GM06990 (cell line): ENCODE data around the gene LIMD2.

Experiments used
- DNase-seq: peaks from one replicate; pipeline ENCODE4 v3.0.0-alpha.2; 2011; ENCODE audit not compliant: insufficient read length; ENCODE audit errors: extremely low read depth
- H3K27me3 ChIP-seq: replicated peaks from 2 replicates; pipeline ENCODE4 v1.6.0; 2011; ENCODE audit warnings: low read length; ENCODE audit not compliant: control insufficient read depth, insufficient read depth
- H3K36me3 ChIP-seq: 2 replicates; pipeline ENCODE4 v1.5.1; 2011; ENCODE audit warnings: low read length; ENCODE audit not compliant: control insufficient read depth, insufficient read depth
- H3K4me3 ChIP-seq: replicated peaks from 2 replicates; pipeline ENCODE4 v1.5.1; 2011; ENCODE audit warnings: low read depth, mild to moderate bottlenecking, control low read depth, low read length
- TF ChIP-seq, protein P1 (sequence below): IDR thresholded peaks from 2 replicates; pipeline ENCODE4 v1.5.1; 2011; ENCODE audit warnings: low read length, control low read depth, mild to moderate bottlenecking, inconsistent platforms; ENCODE audit not compliant: insufficient read depth, poor library complexity, severe bottlenecking

The LIMD2 gene

DNA sequence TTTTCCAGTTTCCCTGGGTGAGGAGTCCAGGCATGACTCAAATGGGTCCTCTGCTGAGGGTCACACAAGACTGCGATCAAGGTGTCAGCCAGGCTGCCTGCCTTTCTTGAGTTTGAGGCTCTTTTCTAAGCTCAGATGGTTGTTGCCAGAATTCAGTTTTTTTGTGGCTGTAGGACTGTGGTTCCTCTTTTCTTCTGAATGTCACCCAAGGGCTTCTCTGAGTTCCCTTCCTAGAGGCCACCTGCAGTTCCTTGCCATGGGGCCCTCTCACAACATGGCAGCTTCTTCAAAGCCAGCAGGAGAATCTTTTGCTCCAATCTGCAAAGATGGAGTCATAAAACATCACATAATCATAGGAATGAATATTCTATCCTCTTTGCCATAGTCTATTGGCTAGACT lies 17.5 kb downstream of the LIMD2 start:
- no peak for DNase-seq

DNA sequence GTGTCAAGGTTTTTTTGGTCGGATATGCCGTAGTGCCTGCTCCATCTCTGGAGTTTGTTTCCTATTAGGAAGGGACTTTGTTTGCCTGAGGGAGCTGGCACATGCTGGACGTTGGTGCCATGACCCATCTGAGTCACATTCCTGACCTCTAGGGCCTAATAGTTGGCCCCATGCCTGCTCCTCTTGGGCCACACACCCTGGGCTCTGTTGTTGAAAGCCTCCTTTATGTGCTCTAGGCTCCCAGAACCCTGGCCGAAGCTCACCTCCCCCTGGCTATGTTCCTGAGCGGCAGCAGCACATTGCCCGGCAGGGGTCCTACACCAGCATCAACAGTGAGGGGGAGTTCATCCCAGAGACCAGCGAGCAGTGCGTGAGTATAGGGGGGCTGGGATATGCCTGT lies 18.4 kb downstream of the LIMD2 start:
- DNase-seq, result no peak
- Histone ChIP-seq H3K27me3 (no peaks in the 10 kb centered on the region), H3K36me3 (peaks cover 12% of the 10 kb centered on the region), H3K4me3 (no peak overlapping the region)
- TF ChIP-seq, protein P1, sequence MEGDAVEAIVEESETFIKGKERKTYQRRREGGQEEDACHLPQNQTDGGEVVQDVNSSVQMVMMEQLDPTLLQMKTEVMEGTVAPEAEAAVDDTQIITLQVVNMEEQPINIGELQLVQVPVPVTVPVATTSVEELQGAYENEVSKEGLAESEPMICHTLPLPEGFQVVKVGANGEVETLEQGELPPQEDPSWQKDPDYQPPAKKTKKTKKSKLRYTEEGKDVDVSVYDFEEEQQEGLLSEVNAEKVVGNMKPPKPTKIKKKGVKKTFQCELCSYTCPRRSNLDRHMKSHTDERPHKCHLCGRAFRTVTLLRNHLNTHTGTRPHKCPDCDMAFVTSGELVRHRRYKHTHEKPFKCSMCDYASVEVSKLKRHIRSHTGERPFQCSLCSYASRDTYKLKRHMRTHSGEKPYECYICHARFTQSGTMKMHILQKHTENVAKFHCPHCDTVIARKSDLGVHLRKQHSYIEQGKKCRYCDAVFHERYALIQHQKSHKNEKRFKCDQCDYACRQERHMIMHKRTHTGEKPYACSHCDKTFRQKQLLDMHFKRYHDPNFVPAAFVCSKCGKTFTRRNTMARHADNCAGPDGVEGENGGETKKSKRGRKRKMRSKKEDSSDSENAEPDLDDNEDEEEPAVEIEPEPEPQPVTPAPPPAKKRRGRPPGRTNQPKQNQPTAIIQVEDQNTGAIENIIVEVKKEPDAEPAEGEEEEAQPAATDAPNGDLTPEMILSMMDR, result no peak

More for the DNA sequence above, 17.5 kb downstream of the LIMD2 start:
- no peaks in the 10 kb centered on the region for H3K27me3 ChIP-seq
- H3K4me3 ChIP-seq, result no peak overlapping the region
- H3K36me3 ChIP-seq, result peaks cover 12% of the 10 kb centered on the region
- TF ChIP-seq, protein P1, result no peak

DNA sequence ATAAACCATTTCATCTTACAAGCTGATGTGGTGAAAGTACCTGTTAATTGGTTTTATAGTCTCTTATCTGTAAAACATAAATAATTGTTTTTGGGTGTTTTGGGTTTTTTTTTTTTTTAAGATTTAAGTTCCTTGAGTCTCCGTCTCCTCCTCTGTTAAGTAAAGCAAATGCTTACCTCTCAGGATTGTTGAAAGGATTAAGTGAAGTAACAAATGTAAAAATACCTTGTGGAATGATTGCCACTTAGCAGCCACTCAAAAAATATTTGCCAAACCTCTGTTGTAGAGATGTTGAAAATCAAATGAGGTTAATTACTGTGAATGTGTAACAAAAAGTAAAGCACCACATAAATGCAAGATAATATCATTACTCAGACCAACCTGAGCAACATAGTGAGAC lies 19.2 kb downstream of the LIMD2 start:
- peaks cover 12% of the 10 kb centered on the region for H3K36me3 ChIP-seq

DNA sequence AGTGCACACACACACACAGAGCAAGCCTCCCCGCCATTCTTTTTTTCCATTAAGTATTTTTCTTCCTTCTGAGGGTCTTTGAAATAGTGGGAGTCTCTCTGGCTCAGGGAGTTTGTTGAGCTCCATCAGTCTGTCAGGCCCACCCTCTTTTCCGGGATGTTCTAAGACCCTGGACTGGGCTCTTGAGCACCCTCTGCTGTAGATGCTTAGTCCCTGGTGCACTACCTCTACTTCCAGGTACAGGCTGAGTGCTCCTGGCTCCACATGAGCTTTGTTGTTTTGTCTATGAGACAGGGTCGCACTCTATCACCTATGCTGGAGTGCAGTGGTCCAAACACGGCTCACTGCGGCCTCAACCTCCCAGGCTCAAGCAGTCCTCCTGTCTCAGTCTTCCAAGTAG lies 20.7 kb downstream of the LIMD2 start:
- H3K27me3 ChIP-seq, result no peaks in the 10 kb centered on the region
- TF ChIP-seq, protein P1, result peak; percentile 21
- no peak for DNase-seq
- no peak overlapping the region for H3K4me3 ChIP-seq
- H3K36me3 ChIP-seq, result peaks cover 12% of the 10 kb centered on the region

More for the DNA sequence above, 19.2 kb downstream of the LIMD2 start:
- no peak for DNase-seq
- TF ChIP-seq, protein P1, result no peak
- no peaks in the 10 kb centered on the region for H3K27me3 ChIP-seq
- no peak overlapping the region for H3K4me3 ChIP-seq

DNA sequence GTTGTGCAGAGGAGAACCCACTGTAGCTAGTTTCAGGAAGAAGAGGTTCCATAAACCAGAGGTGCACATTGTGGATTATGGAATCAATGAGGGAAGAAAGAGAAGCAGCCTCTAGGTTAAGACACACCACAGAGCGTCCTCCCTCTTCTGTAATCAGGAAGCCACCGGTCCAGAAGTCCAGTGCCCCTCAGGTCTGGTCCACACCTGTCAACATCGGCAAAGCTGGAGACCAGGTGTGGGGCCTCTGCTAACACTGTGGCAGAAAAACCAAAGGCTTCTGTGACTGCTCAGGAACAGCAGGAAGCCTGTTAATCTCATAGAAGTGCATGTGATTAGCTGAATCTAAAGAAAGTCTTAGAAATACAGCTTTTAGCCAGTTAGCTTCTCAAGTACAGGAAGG lies 23.3 kb downstream of the LIMD2 start:
- H3K36me3 ChIP-seq, result peaks cover 2% of the 10 kb centered on the region
- H3K4me3 ChIP-seq, result no peak overlapping the region
- no peaks in the 10 kb centered on the region for H3K27me3 ChIP-seq
- TF ChIP-seq, protein P1, result no peak
- no peak for DNase-seq
